OCI-LY7 (cell line): Measurements from ENCODE around the gene ARMC12. TPM values are rescaled to one million over a fixed set of nuclear protein-coding genes. Genes with fewer than 3 reads are reported as not detected.

Experiments
- BruUV-seq: library from RNA; stranded (reverse); fragments of 400-500 nt; replicated peaks from 2 replicates; lab custom pipeline; 2021; lab: Mats Ljungman, UMichigan
- CTCF ChIA-PET: fragments of 300-600 bp; sonication (Branson Sonifier 250); formaldehyde crosslinking; loops from one replicate; lab custom pipeline; 2022; ENCODE audit warnings: antibody characterized with exemption; ENCODE audit not compliant: unreplicated experiment; lab: Charles Lee
- POLR2A ChIA-PET: fragments of 300-600 bp; sonication (Branson Sonifier 250); formaldehyde crosslinking; loops from one replicate; lab custom pipeline; 2022; ENCODE audit warnings: antibody characterized with exemption; lab: Charles Lee
- DNase-seq: peaks from one replicate; pipeline ENCODE4 v3.0.0-alpha.2; 2015; ENCODE audit warnings: low spot score
- H2AFZ ChIP-seq: fragments of 200-600 bp; sonication (generic), shearing (Covaris generic); 2 replicates; pipeline ENCODE4 v1.6.1; 2014; ENCODE audit warnings: mild to moderate bottlenecking, antibody characterized with exemption, low read length, moderate library complexity
- H3K27ac ChIP-seq: fragments of 200-600 bp; sonication (generic); 2 replicates; pipeline ENCODE4 v1.5.1; 2014; ENCODE audit warnings: mixed run types, low read depth, mild to moderate bottlenecking, moderate library complexity, low read length, inconsistent platforms; ENCODE audit not compliant: poor library complexity, severe bottlenecking
- H3K36me3 ChIP-seq: fragments of 200-600 bp; sonication (generic); 2 replicates; pipeline ENCODE4 v1.6.1; 2014; ENCODE audit warnings: mild to moderate bottlenecking, antibody characterized with exemption, low read length, moderate library complexity, mixed read lengths; ENCODE audit not compliant: insufficient read depth
- H3K4me1 ChIP-seq: fragments of 200-600 bp; sonication (generic); 2 replicates; pipeline ENCODE4 v1.5.1; 2014; ENCODE audit warnings: mild to moderate bottlenecking, low read length; ENCODE audit not compliant: insufficient read depth, poor library complexity, severe bottlenecking
- H3K4me2 ChIP-seq: fragments of 200-600 bp; sonication (generic); 2 replicates; pipeline ENCODE4 v1.6.1; 2014; ENCODE audit warnings: mild to moderate bottlenecking, low read length
- H3K4me3 ChIP-seq: fragments of 200-600 bp; sonication (generic); 2 replicates; pipeline ENCODE4 v1.5.1; 2014; ENCODE audit warnings: mild to moderate bottlenecking, low read depth, low read length; ENCODE audit not compliant: poor library complexity, severe bottlenecking
- H3K79me2 ChIP-seq: fragments of 200-600 bp; sonication (generic); 2 replicates; pipeline ENCODE4 v1.6.1; 2016; ENCODE audit warnings: low read depth, mild to moderate bottlenecking, low read length, moderate library complexity, mixed read lengths; ENCODE audit not compliant: insufficient read depth
- H3K9me2 ChIP-seq: fragments of 200-600 bp; sonication (generic); 2 replicates; pipeline ENCODE4 v1.6.1; 2016; ENCODE audit warnings: mild to moderate bottlenecking, low read length, mixed read lengths; ENCODE audit not compliant: insufficient read depth
- H3K9me3 ChIP-seq: fragments of 200-600 bp; sonication (generic); 2 replicates; pipeline ENCODE4 v1.6.1; 2014; ENCODE audit warnings: mild to moderate bottlenecking, mixed run types, low read length, mixed read lengths
- H4K20me1 ChIP-seq: fragments of 200-600 bp; sonication (generic); 2 replicates; pipeline ENCODE4 v1.6.1; 2014; ENCODE audit warnings: mild to moderate bottlenecking, antibody characterized with exemption, low read length, moderate library complexity, mixed read lengths; ENCODE audit not compliant: insufficient read depth
- CTCF ChIP-seq: fragments of 200-600 bp; sonication (generic); conservative IDR thresholded peaks from 2 replicates; pipeline ENCODE4 v1.5.1; 2014; ENCODE audit warnings: mild to moderate bottlenecking, antibody characterized with exemption, low read length, moderate library complexity, mixed read lengths
- EZH2phosphoT487 ChIP-seq: fragments of 200-600 bp; sonication (generic); IDR thresholded peaks from 2 replicates; pipeline ENCODE4 v1.6.1; 2018; ENCODE audit warnings: low read depth, borderline replicate concordance, mild to moderate bottlenecking, mixed run types, antibody characterized with exemption, low read length, moderate library complexity, mixed read lengths
- intact Hi-C: fragments of 100-400 bp; cut with micrococcal nuclease; formaldehyde crosslinking; loops from one replicate; pipeline ENCODE4 v1.10.0; 2022; ENCODE audit not compliant: unreplicated experiment
- total RNA-seq, 2 experiments: library from RNA; depleted of rRNA in 1 of 2; stranded (reverse); fragments of >200 nt in 1 of 2; shearing (Covaris generic) in 1 of 2; gene quantifications; 2 replicates each; pipeline ENCODE4 v1.2.3, GENCODE V29; 2014 to 2022

Gene ARMC12
- total RNA-seq, 2 experiments from 2014 or later: 3.4 to 4.9 TPM

- POLR2A ChIA-PET: interaction anchor here (0.6 to 1.4 kb wide), 2 partner anchors 8 to 35 kb away, joined by 3 read pairs; no protein-coding TSS in a partner anchor
- intact Hi-C loops: no loop called here
- CTCF ChIA-PET: no interaction called here
Observed at GRCh38 chr6:35747877-35748276, 11.0 kb downstream of the ARMC12 start.

GRCh38 chr6:35750557-35750956, 13.7 kb downstream of the ARMC12 start:
- H3K9me3 ChIP-seq: peaks cover 9% of the 10 kb centered on the region; the same call in 1 of the 2 replicates
- H3K9me2 ChIP-seq: no peaks in the 10 kb centered on the region
- ChIA-PET CTCF (no interaction called here), POLR2A (interaction anchor here (0.7 kb wide), 3 partner anchors 14 to 106 kb away, joined by 3 to 5 read pairs (median 3); partner anchors contain the start of gene ARMC12)
- no peak for DNase-seq
- H3K4me1 ChIP-seq: no peaks in the 10 kb centered on the region
- TF ChIP-seq CTCF (no peak), EZH2phosphoT487 (no peak)
- H3K4me2 ChIP-seq: no peak overlapping the region
- H3K36me3 ChIP-seq: no peaks in the 10 kb centered on the region
- BruUV-seq: no TSS peak
- no peak overlapping the region for H2AFZ ChIP-seq
- H3K4me3 ChIP-seq: no peak overlapping the region
- H3K27ac ChIP-seq: no peak overlapping the region
- intact Hi-C loops: loop anchor here (10.0 kb wide), 1 partner anchor 204 kb away; no protein-coding TSS in a partner anchor
- H3K79me2 ChIP-seq: no peaks in the 10 kb centered on the region
- H4K20me1 ChIP-seq: no peaks in the 10 kb centered on the region

More at GRCh38 chr6:35747877-35748276, 11.0 kb downstream of the ARMC12 start:
- Histone ChIP-seq H2AFZ (no peak overlapping the region), H3K4me2 (no peak overlapping the region), H3K36me3 (no peaks in the 10 kb centered on the region), H3K9me2 (no peaks in the 10 kb centered on the region), H3K4me1 (no peaks in the 10 kb centered on the region), H3K4me3 (no peak overlapping the region), H3K79me2 (no peaks in the 10 kb centered on the region), H4K20me1 (no peaks in the 10 kb centered on the region), H3K9me3 (peaks cover 9% of the 10 kb centered on the region; the same call in 1 of the 2 replicates), H3K27ac (no peak overlapping the region)
- no peak for TF ChIP-seq CTCF
- no peak for TF ChIP-seq EZH2phosphoT487
- DNase-seq: no peak
- BruUV-seq: no TSS peak

GRCh38 chr6:35751594-35751993, 14.8 kb downstream of the ARMC12 start:
- H4K20me1 ChIP-seq: no peaks in the 10 kb centered on the region
- no peak overlapping the region for H3K4me2 ChIP-seq
- ChIA-PET POLR2A (interaction anchor here (0.8 kb wide), 1 partner anchor 12 kb away, joined by 3 read pairs; no protein-coding TSS in a partner anchor), CTCF (no interaction called here)
- H3K36me3 ChIP-seq: no peaks in the 10 kb centered on the region
- BruUV-seq: no TSS peak
- intact Hi-C loops: loop anchor here (10.0 kb wide), 1 partner anchor 203 kb away; no protein-coding TSS in a partner anchor
- no peak overlapping the region for H2AFZ ChIP-seq
- peaks cover 9% of the 10 kb centered on the region; the same call in 1 of the 2 replicates for H3K9me3 ChIP-seq
- TF ChIP-seq CTCF (no peak), EZH2phosphoT487 (no peak)
- DNase-seq: no peak
- H3K79me2 ChIP-seq: no peaks in the 10 kb centered on the region
- H3K4me3 ChIP-seq: no peak overlapping the region
- no peaks in the 10 kb centered on the region for H3K9me2 ChIP-seq
- H3K27ac ChIP-seq: no peak overlapping the region
- no peaks in the 10 kb centered on the region for H3K4me1 ChIP-seq
